Measurements from ENCODE around the gene FGF1.

Gene FGF1

DNA sequence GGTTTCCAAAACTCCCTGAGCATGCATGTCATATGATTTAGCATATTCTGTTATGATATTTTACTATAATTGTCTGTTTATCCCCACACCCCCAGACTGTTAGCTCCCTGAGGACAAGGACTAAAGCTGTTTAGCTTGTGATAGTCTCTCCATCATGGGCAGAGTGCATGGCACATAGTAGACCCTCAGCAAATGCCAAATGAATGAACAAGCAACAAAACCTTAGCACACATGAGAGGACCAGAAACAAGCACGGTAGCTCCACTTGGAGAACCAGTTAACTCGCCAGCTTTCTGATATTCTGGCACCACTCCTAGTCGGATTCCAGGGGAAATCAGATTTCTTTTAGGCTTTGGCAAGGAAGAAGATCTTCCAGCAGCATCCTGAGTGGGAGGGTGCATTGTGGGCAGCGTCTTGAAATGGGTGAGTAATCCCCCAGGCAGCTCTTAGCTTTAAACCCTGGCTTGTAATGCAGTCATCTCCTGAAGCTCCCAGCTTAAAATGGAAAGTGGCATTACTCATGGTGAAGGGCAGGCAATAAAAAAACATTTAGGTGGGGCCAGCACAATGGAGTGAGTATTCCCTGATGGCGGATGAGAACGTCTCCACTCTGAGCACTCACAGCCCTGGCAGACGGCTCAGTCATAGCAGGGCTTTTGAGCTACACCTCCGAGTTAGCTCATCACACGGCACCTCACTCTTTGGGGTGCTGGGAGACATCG lies 41.1 kb downstream of the FGF1 start:
- peak; percentile 97 for ATAC-seq
- TF ChIP-seq TOX (CRISPR knock-in tag; IDR thresholded peaks at IDR 0.05; ENCODE audit: borderline replicate concordance) (0 out of 2 replicates have a peak, but pooled peaks have one; percentile 27), BACH2 (CRISPR knock-in tag; IDR thresholded peaks at IDR 0.05; ENCODE audit: borderline replicate concordance) (no peak), ZC3H10 (CRISPR knock-in tag; IDR thresholded peaks at IDR 0.05) (no peak), RARB (CRISPR knock-in tag; IDR thresholded peaks at IDR 0.05) (no peak), CSDC2 (CRISPR knock-in tag; IDR thresholded peaks at IDR 0.05) (no peak), ISL1 (CRISPR knock-in tag; IDR thresholded peaks at IDR 0.05) (peak; percentile 94), PPARA (CRISPR knock-in tag; IDR thresholded peaks at IDR 0.05; ENCODE audit: borderline replicate concordance) (no peak), GLIS3 (CRISPR knock-in tag; IDR thresholded peaks at IDR 0.05) (no peak), ZNF8 (CRISPR knock-in tag; IDR thresholded peaks at IDR 0.05) (no peak), ZNF565 (CRISPR knock-in tag; conservative IDR thresholded peaks at IDR 0.05; ENCODE audit: low read depth) (no peak), TCF4 (CRISPR knock-in tag; IDR thresholded peaks at IDR 0.05; ENCODE audit: borderline replicate concordance) (no peak), ZFP3 (CRISPR knock-in tag; IDR thresholded peaks at IDR 0.05) (peak; percentile 95), SNAI2 (CRISPR knock-in tag; IDR thresholded peaks at IDR 0.05) (no peak)
- TF ChIP-seq, protein P1, sequence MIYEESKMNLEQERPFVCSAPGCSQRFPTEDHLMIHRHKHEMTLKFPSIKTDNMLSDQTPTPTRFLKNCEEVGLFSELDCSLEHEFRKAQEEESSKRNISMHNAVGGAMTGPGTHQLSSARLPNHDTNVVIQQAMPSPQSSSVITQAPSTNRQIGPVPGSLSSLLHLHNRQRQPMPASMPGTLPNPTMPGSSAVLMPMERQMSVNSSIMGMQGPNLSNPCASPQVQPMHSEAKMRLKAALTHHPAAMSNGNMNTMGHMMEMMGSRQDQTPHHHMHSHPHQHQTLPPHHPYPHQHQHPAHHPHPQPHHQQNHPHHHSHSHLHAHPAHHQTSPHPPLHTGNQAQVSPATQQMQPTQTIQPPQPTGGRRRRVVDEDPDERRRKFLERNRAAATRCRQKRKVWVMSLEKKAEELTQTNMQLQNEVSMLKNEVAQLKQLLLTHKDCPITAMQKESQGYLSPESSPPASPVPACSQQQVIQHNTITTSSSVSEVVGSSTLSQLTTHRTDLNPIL (CRISPR knock-in tag; IDR thresholded peaks at IDR 0.05; ENCODE audit: low read depth), result no peak
- TF ChIP-seq, protein P2, sequence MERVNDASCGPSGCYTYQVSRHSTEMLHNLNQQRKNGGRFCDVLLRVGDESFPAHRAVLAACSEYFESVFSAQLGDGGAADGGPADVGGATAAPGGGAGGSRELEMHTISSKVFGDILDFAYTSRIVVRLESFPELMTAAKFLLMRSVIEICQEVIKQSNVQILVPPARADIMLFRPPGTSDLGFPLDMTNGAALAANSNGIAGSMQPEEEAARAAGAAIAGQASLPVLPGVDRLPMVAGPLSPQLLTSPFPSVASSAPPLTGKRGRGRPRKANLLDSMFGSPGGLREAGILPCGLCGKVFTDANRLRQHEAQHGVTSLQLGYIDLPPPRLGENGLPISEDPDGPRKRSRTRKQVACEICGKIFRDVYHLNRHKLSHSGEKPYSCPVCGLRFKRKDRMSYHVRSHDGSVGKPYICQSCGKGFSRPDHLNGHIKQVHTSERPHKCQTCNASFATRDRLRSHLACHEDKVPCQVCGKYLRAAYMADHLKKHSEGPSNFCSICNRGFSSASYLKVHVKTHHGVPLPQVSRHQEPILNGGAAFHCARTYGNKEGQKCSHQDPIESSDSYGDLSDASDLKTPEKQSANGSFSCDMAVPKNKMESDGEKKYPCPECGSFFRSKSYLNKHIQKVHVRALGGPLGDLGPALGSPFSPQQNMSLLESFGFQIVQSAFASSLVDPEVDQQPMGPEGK (CRISPR knock-in tag; IDR thresholded peaks at IDR 0.05; ENCODE audit: borderline replicate concordance), result no peak
- TF ChIP-seq, protein P3, sequence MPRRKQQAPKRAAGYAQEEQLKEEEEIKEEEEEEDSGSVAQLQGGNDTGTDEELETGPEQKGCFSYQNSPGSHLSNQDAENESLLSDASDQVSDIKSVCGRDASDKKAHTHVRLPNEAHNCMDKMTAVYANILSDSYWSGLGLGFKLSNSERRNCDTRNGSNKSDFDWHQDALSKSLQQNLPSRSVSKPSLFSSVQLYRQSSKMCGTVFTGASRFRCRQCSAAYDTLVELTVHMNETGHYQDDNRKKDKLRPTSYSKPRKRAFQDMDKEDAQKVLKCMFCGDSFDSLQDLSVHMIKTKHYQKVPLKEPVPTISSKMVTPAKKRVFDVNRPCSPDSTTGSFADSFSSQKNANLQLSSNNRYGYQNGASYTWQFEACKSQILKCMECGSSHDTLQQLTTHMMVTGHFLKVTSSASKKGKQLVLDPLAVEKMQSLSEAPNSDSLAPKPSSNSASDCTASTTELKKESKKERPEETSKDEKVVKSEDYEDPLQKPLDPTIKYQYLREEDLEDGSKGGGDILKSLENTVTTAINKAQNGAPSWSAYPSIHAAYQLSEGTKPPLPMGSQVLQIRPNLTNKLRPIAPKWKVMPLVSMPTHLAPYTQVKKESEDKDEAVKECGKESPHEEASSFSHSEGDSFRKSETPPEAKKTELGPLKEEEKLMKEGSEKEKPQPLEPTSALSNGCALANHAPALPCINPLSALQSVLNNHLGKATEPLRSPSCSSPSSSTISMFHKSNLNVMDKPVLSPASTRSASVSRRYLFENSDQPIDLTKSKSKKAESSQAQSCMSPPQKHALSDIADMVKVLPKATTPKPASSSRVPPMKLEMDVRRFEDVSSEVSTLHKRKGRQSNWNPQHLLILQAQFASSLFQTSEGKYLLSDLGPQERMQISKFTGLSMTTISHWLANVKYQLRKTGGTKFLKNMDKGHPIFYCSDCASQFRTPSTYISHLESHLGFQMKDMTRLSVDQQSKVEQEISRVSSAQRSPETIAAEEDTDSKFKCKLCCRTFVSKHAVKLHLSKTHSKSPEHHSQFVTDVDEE (CRISPR knock-in tag; IDR thresholded peaks at IDR 0.05), result no peak
- TF ChIP-seq, protein P4, sequence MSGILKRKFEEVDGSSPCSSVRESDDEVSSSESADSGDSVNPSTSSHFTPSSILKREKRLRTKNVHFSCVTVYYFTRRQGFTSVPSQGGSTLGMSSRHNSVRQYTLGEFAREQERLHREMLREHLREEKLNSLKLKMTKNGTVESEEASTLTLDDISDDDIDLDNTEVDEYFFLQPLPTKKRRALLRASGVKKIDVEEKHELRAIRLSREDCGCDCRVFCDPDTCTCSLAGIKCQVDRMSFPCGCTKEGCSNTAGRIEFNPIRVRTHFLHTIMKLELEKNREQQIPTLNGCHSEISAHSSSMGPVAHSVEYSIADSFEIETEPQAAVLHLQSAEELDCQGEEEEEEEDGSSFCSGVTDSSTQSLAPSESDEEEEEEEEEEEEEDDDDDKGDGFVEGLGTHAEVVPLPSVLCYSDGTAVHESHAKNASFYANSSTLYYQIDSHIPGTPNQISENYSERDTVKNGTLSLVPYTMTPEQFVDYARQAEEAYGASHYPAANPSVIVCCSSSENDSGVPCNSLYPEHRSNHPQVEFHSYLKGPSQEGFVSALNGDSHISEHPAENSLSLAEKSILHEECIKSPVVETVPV (CRISPR knock-in tag; IDR thresholded peaks at IDR 0.05), result no peak
- TF ChIP-seq, protein P5, sequence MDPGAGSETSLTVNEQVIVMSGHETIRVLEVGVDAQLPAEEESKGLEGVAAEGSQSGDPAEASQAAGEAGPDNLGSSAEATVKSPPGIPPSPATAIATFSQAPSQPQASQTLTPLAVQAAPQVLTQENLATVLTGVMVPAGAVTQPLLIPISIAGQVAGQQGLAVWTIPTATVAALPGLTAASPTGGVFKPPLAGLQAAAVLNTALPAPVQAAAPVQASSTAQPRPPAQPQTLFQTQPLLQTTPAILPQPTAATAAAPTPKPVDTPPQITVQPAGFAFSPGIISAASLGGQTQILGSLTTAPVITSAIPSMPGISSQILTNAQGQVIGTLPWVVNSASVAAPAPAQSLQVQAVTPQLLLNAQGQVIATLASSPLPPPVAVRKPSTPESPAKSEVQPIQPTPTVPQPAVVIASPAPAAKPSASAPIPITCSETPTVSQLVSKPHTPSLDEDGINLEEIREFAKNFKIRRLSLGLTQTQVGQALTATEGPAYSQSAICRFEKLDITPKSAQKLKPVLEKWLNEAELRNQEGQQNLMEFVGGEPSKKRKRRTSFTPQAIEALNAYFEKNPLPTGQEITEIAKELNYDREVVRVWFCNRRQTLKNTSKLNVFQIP (CRISPR knock-in tag; IDR thresholded peaks at IDR 0.05; ENCODE audit: borderline replicate concordance, low read depth), result no peak

DNA sequence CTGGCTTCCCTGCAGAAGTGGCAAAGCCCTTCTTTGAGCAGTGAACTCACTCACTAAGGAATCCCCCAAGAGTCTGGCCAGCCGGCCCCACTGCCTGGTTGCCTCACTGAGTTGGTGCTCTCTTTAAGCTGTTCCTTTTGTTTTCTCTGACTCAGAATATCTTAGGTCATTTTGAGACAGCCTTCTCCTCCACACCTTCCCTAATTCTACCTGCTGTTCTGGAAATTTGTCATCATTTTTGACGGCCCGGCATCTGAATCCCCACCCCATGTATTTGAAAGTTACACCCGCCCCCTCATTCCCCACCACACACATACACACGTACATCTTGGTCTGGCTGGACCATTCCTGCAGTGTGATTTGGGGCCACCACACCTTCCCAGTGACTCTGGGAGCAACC lies 41.8 kb downstream of the FGF1 start:
- peak; percentile 8 for ATAC-seq
- no peak for TF ChIP-seq OSR1 (CRISPR knock-in tag; IDR thresholded peaks at IDR 0.05)
- no peak for TF ChIP-seq ZFP30 (CRISPR knock-in tag; IDR thresholded peaks at IDR 0.05)
- TF ChIP-seq, protein P4 (CRISPR knock-in tag; IDR thresholded peaks at IDR 0.05), result no peak
- TF ChIP-seq, protein P2 (CRISPR knock-in tag; IDR thresholded peaks at IDR 0.05; ENCODE audit: borderline replicate concordance), result no peak
- TF ChIP-seq CSDC2 (CRISPR knock-in tag; IDR thresholded peaks at IDR 0.05), result no peak
- TF ChIP-seq SNAI2 (CRISPR knock-in tag; IDR thresholded peaks at IDR 0.05), result no peak
- no peak for TF ChIP-seq ISL1 (CRISPR knock-in tag; IDR thresholded peaks at IDR 0.05)
- no peak for TF ChIP-seq ZNF70 (CRISPR knock-in tag; IDR thresholded peaks at IDR 0.05)
- no peak for TF ChIP-seq TOX (CRISPR knock-in tag; IDR thresholded peaks at IDR 0.05; ENCODE audit: borderline replicate concordance)
- TF ChIP-seq RARB (CRISPR knock-in tag; IDR thresholded peaks at IDR 0.05), result no peak
- no peak for TF ChIP-seq ZC3H10 (CRISPR knock-in tag; IDR thresholded peaks at IDR 0.05)
- TF ChIP-seq ZFP3 (CRISPR knock-in tag; IDR thresholded peaks at IDR 0.05), result no peak
- TF ChIP-seq, protein P5 (CRISPR knock-in tag; IDR thresholded peaks at IDR 0.05; ENCODE audit: borderline replicate concordance, low read depth), result no peak
- TF ChIP-seq ESRRG (CRISPR knock-in tag; IDR thresholded peaks at IDR 0.05), result no peak
- no peak for TF ChIP-seq ZNF8 (CRISPR knock-in tag; IDR thresholded peaks at IDR 0.05)
